ENCODE data around the gene MLLT10. TPM values are rescaled to one million over a fixed set of nuclear protein-coding genes. Genes with fewer than 3 reads are reported as not detected.

Gene MLLT10
- total and polyA plus RNA-seq, 2 donors (not counting 3 experiments of a cell fraction or from before 2014, with no cell fraction given), result 35.4 to 54.0 TPM

- CTCF ChIA-PET, result interaction anchor here (0.7 kb wide), 1 partner anchor 12 kb away, joined by 3 read pairs; no protein-coding TSS in a partner anchor
- Histone ChIP-seq H3K9me1 (replicated peaks; ENCODE audit: control insufficient read depth, extremely low read depth, insufficient read depth, low read length) (no peaks in the 10 kb centered on the region), H4K20me1 (replicated peaks; ENCODE audit: control insufficient read depth, extremely low read depth, insufficient read depth, low read length) (no peaks in the 10 kb centered on the region), H3K36me3 (ENCODE audit: control insufficient read depth in 2 of 2, extremely low read depth in 1 of 2, insufficient read depth in 2 of 2, low read length in 2 of 2) (no peaks in the 10 kb centered on the region), H3K4me2 (ENCODE audit: insufficient read depth, low read length) (no peak overlapping the region), H3K4me1 (ENCODE audit: control insufficient read depth, extremely low read depth, insufficient read depth, low read length) (peaks cover 31% of the 10 kb centered on the region), H3K27ac (ENCODE audit: insufficient read depth, low read depth, low read length) (no peak overlapping the region), H3K9ac (replicated peaks; ENCODE audit: extremely low read depth, insufficient read depth, low read length) (no peak overlapping the region), H3K27me3 (ENCODE audit: control insufficient read depth in 2 of 2, insufficient read depth in 2 of 2, low read length in 2 of 2) (no peaks in the 10 kb centered on the region), H3K79me2 (ENCODE audit: control insufficient read depth, insufficient read depth, low read length) (peaks cover 11% of the 10 kb centered on the region), H3K4me3 (replicated peaks in 1 of 3; ENCODE audit: insufficient read depth in 1 of 3, low read depth in 1 of 3, low read length in 3 of 3) (no peak overlapping the region), H2AFZ (ENCODE audit: low read depth, low read length) (no peak overlapping the region), H3K9me3 (replicated peaks; ENCODE audit: control insufficient read depth, insufficient read depth, low read length) (no peaks in the 10 kb centered on the region)
- POLR2A ChIA-PET, result no interaction called here
- BruUV-seq (replicated peaks), result no TSS peak
- intact Hi-C loops (cut with micrococcal nuclease) (no loop called here), dilution Hi-C loops (cut with MboI; ENCODE audit: extremely low pct_ligation_motif_present, low sequenced_read_pairs) (no loop called here)
- no peak for DNase-seq (ENCODE audit: low read depth, low spot score)
- TF ChIP-seq FOS (IDR thresholded peaks at IDR 0.05; ENCODE audit: borderline replicate concordance, insufficient read depth, low read length) (no peak), CTCF (IDR thresholded peaks at IDR 0.05; ENCODE audit: extremely low read depth in 1 of 2, insufficient read depth in 1 of 2, low read depth in 1 of 2, low read length in 2 of 2) (no peak), MYC (IDR thresholded peaks at IDR 0.05; ENCODE audit: low read depth, low read length) (no peak), MAX (IDR thresholded peaks at IDR 0.05; ENCODE audit: insufficient read depth, insufficient read length) (no peak), POLR2A (IDR thresholded peaks at IDR 0.05; ENCODE audit: low read depth, low read length) (no peak), EZH2 (IDR thresholded peaks at IDR 0.05; ENCODE audit: borderline replicate concordance, low read depth, low read length, severe bottlenecking) (no peak), POLR2AphosphoS5 (IDR thresholded peaks at IDR 0.05; ENCODE audit: insufficient read depth, low read depth, low read length) (no peak), GATA2 (IDR thresholded peaks at IDR 0.05; ENCODE audit: insufficient read depth, insufficient read length, low read depth, low read length) (no peak), JUN (IDR thresholded peaks at IDR 0.05; ENCODE audit: borderline replicate concordance, insufficient read depth, insufficient read length, low read depth) (no peak)
- FAIRE-seq, result no peak
Measured at GRCh38 chr10:21530641-21531040, 3.4 kb upstream of the MLLT10 start.

All from endothelial cell of umbilical vein (primary cell).